CD4-positive, alpha-beta T cell treated with Interleukin-2 at 100 ng/mL for 4 hours (primary cell): ENCODE measurements around the gene PCMTD2.
"Not testable (repeated sequence)": the region's sequence is repeated elsewhere in the genome, so short reads cannot be mapped to it uniquely, and the experiment has no call there.

Experiments used
- DNase-seq: peaks from one replicate; pipeline ENCODE4 v3.0.0-alpha.2; 2020; ENCODE audit warnings: low spot score

The PCMTD2 gene

DNA sequence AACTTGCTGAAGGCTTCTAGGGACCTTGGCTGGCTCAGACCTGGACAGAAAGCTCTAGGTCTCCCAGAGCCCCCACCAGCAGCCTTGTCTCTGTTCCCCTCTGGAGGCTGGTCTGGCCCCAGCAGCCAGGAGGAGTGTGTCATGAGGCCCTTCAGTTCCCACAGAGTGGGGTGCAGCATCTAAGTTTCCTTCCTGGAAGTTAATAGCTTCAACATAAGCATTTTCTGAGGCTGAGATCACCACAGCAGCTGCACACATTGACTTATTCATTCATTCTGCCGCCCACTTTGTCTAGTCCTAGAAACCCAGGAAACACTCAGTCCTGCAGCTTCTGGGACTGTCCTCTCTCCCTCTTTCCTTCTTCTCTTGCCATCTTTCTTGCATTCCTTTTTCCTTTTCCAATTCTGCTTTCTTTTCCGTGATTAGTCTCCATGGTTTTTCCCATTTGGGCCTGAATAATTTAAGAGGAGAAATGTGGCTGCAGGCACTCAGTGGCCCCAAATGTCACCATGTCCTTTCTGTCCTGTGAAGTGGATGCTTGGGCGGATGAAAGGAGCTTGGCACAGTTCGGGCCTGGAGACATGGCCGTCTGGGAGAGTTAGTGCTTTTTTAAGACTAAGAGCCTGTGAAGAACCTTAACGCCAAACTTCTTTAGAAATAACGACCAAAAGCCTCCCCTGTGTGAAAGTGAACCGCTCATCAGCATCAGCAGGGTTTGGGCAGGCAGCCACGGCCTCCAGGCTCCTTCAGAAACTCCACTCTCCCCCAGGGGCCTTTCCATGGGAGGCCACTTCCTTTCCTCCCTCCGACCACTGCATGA, 31.0 kb upstream of the PCMTD2 start:
- no peak for DNase-seq

DNA sequence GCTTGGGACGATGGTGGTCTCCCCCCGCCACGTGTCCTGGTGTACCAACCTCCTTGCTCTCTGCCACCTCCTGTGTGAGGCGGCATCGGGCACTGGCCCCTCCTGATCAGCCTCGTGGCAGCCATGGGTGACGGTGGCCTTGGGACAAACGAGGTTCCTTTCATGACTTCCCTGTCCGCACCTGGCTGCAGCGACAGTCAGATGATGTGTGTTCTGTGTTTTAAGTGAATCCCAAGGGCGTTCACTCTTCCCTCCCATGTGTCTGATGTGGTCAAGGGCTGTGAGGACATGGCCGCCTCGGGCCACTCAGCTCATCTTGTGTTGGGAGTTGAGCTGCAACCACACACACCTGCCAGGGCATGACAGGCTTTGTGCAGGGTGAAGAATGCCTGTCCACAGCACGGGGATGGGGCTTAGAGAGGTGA, 30.4 kb upstream of the PCMTD2 start:
- no peak for DNase-seq

DNA sequence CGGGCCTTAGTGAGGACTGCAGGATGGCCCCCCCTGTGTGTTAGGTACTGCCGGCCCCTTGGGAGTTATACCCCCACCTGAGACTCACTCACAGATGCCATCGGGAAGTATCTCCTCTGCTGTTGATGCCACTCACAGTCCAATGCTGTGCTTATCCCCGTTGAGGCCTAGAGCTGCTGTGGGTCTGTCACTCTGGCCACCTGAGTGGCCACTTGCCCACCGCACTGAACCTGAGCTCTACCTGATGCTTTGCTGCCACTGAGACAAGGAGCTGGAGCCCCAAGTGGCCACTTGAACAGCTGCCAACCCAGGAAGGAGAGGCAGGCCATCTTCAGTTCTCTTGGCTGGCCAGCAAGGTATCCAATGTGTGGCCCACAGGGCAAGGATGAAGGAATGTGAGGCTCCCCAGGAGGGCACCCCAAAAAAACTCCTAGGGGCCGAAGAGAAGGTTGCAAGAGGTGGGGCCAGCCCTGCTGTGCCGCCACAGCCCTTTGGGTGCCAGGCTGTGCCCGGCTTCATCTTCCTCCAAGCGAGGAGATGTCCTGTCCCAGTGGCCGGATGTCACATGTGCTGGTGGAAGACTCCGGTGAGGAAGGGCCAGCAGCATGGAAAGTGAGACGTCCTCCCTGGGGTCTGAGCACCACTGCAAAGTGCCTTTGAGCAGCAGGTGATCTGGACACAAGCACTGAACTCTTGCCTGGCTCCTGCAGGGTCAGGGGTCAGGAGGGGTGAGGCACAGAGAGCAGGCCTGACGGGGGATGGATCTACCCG, 29.5 kb upstream of the PCMTD2 start:
- no peak for DNase-seq

DNA sequence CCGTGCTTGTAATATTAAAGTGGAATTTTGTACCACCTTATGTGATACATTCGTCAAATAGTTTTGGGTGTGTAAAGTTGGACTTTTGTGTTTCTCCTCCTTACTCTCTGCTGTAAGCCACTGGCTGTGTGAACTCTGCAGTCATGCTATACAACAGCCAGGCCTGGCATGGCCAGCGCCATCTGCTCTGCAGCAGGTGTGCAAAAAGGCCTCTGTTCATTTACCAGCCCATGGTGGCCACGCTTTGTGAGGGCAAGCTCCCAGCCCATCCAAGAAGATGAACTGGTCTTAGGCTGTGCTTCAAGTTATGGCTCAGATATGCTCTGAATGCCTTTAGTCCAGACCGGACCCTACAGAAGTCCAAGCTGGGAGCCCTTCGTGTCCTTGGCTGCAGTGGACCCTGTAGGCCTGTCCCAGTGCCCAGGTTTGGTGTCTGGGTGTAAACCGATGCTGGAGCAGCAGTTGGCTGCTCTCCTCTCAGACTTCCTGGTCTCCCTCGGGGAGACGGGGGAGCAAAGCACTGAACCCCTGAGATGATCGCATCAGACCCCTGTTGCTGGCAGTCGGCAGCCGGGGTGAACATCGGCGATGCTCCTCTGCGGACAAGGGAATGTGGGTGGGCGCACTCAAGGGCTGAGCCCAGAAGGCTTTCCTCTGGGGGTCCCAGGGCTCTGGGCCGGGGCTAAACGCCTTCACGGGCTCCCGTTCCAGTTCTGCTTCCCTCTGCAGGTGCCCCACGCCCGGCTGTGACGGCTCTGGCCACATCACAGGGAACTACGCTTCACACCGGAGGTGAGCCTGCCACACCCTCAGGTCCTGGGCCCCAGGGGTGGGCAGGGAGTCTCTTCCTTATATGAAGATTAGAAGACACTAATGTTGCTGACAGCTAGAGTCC, 28.6 kb upstream of the PCMTD2 start:
- peak; percentile 27 for DNase-seq

DNA sequence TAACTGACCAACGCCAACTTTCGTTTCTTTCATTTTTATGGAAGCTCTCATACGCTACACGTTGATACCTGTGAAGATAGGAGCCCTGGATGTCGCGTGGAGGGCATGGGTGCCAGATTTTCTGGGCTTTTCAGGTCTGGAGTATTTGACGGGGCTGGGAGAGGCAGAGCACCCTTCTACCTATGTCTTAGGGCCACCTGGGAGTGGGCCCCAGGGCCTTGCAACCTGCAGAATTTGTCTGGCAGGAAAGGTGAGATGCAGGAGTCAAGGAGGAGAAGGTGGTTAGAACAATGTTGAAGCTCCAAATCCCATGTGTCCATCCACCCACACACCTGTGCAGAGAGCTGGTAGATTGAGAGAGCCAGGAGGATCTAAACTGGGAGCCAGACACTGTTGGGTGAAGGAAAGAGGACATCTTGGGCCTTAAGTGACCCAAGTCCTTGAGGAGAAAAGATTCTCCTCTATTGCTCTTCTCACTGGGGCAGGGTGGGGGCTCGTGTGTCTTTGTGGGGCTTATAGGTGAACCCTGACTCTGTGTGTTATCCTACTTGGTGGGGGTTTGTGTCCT, 27.4 kb upstream of the PCMTD2 start:
- no peak for DNase-seq

DNA sequence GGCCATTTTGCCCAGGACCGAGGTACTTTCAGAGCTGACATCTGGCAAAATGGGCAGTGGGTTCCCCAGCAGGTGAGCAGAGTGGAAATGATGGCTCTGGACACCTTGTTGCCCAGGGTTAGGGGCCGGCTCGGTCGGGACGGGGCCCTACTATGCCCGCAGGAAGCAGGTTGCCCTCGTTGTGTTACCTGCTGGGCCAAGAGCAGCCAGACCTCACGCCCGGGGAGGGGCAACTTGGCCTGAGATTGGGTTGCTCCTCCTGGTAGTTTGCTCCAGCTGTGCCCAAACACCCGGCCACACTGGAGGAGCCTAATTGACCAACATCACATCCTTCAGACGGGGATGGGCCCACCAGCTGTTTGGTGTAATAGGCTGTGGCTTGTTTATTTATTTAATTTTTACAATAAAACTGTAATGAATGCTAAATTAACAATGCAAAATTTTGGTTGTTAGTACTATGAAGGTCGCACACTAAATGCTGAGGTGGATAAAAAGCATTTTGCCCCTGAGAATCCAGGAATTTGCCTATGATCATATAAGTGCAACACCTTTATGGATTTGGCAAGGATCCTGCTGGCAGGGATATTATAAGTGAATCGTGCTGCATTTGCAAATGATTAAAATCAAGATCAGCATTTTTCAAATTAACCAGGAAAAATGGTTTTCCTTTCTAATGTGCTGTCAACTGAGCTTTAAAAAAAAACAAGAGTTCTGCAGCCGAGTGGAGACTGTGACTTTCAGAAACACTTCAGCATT, 26.6 kb upstream of the PCMTD2 start:
- DNase-seq = no peak

DNA sequence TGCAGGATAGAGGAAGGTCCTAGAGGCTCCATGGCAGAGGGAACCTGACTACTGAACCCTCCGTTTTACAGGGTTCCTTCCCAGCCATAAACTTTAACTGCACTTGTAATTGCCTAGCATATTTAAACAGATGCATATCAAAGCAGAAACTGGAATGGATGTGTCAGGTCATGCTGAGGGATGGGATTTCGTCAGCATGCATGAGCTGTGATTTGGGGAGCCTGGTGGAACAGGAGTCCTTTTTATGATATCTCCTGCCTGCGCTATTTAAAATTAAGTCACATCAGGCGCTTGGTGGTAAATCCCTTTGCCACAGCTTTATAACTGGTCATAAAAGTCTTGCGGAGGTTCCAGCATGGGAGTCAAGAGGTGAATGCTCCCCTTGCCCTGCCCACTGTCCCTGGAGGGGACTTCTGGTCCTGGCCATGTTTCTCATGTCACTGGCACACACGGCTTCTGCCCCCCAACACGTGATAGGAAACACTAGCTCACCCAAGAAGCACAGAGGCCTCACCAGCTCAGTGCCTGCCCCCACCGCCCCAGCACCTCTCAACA, 26.0 kb upstream of the PCMTD2 start:
- no peak for DNase-seq

DNA sequence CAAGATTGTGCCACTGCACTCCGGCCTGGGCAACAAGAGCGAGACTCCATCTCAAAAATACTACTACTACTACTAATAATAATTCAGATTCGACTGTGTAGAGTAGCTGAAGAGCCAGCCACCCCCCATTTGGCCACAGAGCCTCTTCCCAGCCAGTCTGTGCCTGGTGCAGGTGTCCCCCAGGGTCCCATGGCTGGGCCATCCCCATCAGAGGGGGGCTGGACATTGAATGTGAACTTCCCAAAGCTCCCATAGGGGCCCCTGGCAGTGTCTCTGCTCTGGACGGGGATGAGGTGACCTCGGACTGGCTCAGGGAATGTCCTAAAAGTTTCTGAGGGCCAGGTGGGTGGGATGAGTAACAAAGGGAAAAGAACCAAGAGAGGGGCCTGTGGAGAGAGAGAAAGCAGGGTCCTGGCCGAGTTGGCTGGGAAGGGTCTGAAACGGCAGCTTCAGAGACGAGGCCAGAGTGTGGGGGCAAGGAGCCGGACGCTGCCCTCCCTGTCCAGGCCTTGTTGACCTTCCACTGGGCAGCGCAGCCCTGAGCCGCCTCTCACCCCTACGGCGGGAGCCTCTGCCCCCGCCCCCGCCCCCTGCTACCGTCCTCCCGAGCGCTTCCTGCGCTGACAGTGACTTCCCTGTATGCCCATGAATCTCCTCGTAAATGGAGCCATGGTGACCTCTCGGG, 24.9 kb upstream of the PCMTD2 start:
- DNase-seq = no peak

DNA sequence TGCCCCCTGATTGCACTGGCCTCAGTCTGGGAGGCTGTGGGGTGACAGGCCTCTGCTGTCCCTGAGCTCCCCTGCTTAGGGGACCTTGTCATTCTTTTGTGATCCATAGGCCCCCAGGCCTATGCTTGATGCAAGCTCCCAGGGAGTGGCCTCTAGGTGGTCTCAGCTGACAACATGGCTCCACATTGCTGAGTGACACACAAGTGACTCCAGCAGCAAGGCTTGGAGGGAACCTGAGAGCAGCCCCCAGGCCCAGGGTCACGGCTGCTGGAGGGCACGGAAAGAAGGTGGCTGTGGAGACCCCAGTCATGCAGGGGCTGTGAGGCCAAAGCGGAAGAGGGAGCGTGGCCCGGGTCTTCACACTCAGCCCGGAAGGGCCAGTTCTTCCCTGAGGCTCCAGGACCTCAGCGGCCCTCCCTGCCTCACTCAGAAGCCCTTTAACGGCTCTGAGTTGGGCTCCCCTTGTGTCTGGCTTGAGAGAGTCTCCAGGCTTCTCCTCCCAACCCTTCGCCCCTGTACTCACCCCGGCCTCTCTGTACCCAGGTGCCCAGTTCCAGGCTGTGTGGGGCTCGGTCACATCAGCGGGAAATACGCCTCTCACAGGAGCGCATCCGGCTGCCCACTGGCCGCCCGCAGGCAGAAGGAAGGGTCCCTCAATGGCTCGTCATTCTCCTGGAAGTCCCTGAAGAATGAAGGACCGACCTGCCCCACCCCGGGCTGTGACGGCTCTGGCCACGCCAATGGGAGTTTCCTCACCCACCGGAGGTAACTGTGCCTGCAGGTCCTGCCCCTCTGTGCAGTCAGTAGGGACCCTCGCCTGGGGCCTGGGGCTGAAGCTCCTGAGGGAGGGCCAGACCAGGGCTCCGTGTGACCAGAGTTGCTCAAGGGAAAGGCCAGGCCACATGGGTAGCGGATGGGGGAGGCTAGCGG, 23.7 kb upstream of the PCMTD2 start:
- DNase-seq = no peak

DNA sequence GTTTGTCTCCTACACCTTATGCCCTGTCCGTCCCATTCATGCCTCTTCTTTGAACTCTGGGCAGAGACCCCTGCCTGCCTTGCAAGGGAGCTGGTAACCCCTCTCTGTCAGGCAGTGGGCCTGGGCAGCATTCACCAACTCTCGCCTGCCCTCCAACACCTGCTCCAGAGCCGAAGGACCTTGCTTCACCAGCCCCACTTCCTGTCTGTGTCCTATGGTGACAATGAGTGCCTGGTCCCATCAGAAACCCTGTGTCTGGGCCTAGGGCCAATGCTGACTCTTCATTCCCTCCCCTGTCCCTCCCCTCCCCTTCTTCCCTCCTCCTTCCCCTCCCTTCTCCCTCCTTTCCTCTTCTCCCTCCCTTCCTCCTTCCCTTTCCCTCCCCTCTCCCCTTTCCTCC, 22.8 kb upstream of the PCMTD2 start:
- DNase-seq = no peak

DNA sequence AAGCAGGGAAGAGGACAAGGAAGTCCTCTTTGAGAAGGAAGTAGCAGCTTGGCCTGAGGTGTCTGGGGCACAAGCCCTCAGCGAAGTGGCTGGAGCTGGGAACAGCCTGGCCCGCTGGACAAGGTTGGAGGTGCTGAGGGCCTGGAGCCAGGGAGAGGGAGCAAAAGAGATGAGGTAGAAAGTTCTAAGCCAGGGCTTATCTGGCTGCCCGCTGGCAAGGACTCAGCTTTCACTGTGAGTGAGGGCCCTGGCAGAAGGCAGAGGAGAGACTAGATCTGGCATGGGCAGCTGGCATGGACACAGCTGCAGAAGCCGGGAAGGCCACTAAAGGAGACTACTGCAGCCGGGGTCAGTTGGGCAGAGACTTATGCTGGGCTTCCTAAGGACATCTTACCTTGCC, 21.8 kb upstream of the PCMTD2 start:
- no peak for DNase-seq

DNA sequence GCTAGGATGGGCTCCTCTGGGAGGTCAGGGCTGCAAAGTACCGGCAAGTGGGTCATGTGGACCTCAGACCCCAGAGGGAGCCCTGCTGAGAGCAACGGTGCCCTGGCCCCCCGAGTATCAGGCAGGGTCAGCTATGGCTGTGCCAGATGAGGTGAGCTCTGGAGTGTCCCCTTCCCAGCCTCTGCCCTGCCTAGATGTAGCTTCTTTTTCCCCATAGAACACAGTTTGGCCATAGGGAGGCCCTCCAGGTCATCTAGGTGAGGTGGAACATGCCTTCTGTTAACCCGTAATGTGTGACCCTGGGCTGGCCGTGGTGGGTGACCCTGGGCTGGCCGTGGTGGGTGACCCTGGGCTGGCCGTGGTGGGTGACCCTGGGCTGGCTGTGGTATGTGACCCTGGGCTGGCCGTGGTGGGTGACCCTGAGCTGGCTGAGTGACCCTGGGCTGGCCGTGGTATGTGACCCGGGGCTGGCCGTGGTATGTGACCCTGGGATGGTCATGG, 21.2 kb upstream of the PCMTD2 start:
- DNase-seq = no peak

DNA sequence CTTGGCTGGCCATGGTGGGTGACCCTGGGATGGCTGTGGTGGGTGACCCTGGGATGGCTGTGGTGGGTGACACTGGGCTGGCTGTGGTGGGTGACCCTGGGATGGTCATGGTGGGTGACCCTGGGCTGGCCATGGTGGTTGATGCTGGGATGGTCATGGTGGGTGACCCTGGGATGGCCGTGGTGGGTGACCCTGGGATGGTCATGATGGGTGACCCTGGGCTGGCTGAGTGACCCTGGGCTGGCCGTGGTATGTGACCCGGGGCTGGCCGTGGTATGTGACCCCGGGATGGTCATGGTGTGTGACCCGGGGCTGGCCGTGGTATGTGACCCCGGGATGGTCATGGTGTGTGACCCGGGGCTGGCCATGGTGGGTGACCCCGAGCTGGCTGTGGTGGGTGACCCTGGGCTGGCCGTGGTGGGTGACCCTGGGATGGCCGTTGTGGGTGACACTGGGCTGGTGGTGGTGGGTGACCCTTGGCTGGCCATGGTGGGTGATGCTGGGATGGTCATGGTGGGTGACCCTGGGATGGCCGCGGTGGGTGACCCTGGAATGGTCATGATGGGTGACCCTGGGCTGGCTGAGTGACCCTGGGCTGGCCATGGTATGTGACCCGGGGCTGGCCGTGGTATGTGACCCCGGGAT, 20.5 kb upstream of the PCMTD2 start:
- not testable (repeated sequence) for DNase-seq

DNA sequence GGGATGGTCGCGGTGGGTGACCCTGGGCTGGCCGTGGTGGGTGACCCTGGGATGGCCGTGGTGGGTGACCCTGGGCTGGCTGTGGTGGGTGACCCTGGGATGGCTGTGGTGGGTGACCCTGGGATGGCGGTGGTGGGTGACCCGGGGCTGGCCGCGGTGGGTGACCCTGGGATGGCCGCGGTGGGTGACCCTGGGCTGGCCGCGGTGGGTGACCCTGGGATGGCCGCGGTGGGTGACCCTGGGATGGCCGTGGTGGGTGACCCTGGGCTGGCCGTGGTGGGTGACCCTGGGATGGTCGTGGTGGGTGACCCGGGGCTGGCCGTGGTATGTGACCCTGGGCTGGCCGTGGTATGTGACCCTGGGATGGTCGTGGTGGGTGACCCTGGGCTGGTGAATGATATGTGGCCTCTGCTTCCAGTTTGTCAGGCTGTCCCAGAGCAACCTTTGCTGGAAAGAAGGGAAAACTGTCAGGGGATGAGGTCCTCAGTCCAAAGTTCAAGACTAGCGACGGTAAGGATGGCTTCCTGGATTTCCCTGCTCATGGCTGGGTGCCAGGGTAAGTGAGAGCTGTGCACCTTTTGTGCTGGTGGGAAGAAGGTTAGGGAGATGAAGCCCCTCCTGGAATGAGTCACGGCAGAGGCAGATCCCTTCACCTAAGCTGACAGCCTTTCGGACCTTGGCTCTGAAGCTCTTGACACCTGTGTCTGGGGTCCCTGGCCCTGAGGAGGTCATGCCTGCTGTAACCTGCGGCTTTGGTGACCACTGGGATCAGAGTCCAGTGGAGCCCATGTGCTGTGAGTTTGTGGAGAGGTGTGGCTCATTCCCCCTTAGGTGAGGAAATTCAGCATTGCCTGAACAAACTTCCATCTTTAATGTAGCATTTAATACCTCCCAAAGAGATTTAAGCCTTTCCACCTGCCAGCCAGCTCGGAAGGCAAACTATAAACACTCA, 19.1 kb upstream of the PCMTD2 start:
- DNase-seq = no peak

DNA sequence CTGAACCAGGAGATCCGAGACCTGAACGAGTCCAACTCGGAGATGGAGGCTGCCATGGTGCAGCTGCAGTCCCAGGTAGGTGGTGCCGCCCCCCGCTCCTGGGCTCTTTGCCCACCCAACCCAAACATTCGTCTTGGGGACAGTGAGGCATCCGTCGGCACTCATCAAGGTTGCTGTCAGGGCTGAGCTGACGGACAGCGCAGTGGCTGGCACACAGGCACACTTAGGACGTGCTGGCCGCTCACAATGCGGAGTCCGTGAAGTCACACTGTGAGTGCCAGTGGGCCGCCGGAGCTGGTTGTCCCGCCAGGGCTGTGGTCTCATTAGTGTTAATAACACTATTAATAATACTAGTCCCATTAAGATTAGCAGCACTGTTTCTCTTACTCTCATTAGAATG, 18.2 kb upstream of the PCMTD2 start:
- DNase-seq = no peak

DNA sequence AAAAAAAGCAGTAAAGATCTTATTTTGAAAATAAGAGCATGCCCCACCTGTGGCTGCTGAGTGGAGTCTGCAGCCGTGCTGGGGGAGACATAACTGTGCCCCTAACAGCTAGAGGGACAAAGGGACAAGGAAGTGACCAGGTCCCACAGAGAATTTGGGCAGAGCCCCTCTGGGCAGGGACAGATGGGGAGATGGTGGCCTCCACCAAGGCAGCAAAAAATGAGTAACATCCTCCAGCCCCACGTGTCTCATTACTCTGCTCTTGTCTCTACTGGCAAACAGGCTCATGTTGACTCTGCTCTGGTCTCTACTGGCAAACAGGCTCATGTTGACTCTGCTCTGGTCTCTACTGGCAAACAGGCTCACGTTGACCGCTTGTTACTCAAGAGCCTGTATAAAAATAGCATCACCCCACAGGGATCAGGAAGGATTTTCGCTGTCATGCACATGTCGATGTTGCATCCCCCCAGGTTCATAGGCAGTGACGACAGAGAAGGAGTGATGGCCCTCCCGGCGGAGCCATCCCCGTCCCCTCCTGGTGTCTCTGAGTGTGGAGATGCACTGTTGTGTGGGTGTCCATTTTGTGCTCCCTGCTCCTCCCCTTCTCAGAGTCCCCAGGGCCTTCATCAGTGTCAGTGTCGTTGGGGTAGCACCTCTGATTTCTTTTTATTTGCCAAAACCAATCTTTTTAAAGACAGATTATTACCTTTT, 17.3 kb upstream of the PCMTD2 start:
- no peak for DNase-seq
